NB4 (cell line): Measurements from ENCODE around the gene DIP2C.
"Not testable (repeated sequence)": the region's sequence is repeated elsewhere in the genome, so short reads cannot be mapped to it uniquely, and the experiment has no call there.

Experiments used
- DNase-seq: peaks from one replicate; pipeline ENCODE4 v3.0.0; 2010; ENCODE audit warnings: low read depth
- H3K4me3 ChIP-seq: one replicate; pipeline ENCODE4 v1.5.1; 2011; ENCODE audit warnings: mild to moderate bottlenecking, low read depth, low read length, moderate library complexity
- CTCF ChIP-seq: IDR thresholded peaks from one replicate; pipeline ENCODE4 v1.5.1; 2012; ENCODE audit warnings: low read depth, low read length
- MAX ChIP-seq: IDR thresholded peaks from 2 replicates; pipeline ENCODE4 v1.6.1; 2011; ENCODE audit warnings: low read depth, low read length
- MYC ChIP-seq: IDR thresholded peaks from 2 replicates; pipeline ENCODE4 v1.6.1; 2011; ENCODE audit warnings: low read depth, low read length
- POLR2A ChIP-seq: IDR thresholded peaks from 2 replicates; pipeline ENCODE4 v1.6.1; 2011; ENCODE audit warnings: mild to moderate bottlenecking; ENCODE audit not compliant: insufficient read length; ENCODE audit errors: extremely low read depth

DIP2C gene

GRCh38 chr10:480498-480927 is 209.0 kb downstream of the DIP2C start:
- no peak for DNase-seq
- H3K4me3 ChIP-seq: no peak overlapping the region
- TF ChIP-seq MAX: no peak
- TF ChIP-seq CTCF: no peak
- TF ChIP-seq POLR2A: no peak
- no peak for TF ChIP-seq MYC

- not testable (repeated sequence) for H3K4me3 ChIP-seq, DNase-seq
Measured at GRCh38 chr10:479706-480497, 209.6 kb downstream of the DIP2C start.

- no peak for TF ChIP-seq CTCF
- no peak for TF ChIP-seq MYC
- TF ChIP-seq MAX: no peak
- no peak for TF ChIP-seq POLR2A
Measured at GRCh38 chr10:478471-479245, 210.8 kb downstream of the DIP2C start.

GRCh38 chr10:477620-478019 is 211.8 kb downstream of the DIP2C start:
- H3K4me3 ChIP-seq: no peak overlapping the region
- no peak for TF ChIP-seq MAX
- no peak for DNase-seq

More at GRCh38 chr10:478471-479245, 210.8 kb downstream of the DIP2C start:
- no peak overlapping the region for H3K4me3 ChIP-seq
- no peak for DNase-seq

- TF ChIP-seq CTCF: no peak
- TF ChIP-seq MYC: no peak
- no peak for TF ChIP-seq POLR2A
- no peak for DNase-seq
- no peak overlapping the region for H3K4me3 ChIP-seq
Measured at GRCh38 chr10:476455-476780, 213.1 kb downstream of the DIP2C start.

GRCh38 chr10:475709-476454 is 213.6 kb downstream of the DIP2C start:
- no peak for DNase-seq
- no peak overlapping the region for H3K4me3 ChIP-seq
- no peak for TF ChIP-seq CTCF
- TF ChIP-seq MAX: no peak
- TF ChIP-seq POLR2A: no peak
- no peak for TF ChIP-seq MYC
